ENCODE data around the gene CERK. TPM values are rescaled to one million over a fixed set of nuclear protein-coding genes. Genes with fewer than 3 reads are reported as not detected.
"Not testable (repeated sequence)": the region's sequence is repeated elsewhere in the genome, so short reads cannot be mapped to it uniquely, and the experiment has no call there.

Gene CERK
- total RNA-seq, 1 donor from 2014 or later: 60.2 TPM

- intact Hi-C loops (cut with micrococcal nuclease): not testable (repeated sequence)
Measured at GRCh38 chr22:46734213-46734722, 3.8 kb downstream of the CERK start.

DNA sequence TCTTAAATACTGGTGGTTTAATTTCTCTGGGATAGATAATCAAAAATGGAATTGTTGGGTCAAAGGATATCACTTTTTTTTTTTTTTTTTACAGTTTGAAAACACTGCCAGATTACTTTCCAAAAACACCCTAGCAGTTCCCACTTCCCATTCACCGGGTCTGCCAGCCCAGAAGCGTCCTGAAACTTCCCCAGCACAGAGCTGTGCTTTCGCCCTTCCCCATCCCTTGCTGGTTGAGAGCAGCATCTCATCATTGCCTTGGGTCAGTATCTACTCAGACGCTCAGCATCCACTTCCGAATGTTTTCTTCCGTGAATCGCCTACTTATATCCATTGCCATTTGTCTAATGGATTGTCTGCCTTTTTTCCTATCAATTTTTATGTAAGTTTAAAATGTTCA is 5.5 kb downstream of the CERK start:
- intact Hi-C loops (cut with micrococcal nuclease): no loop called here

DNA sequence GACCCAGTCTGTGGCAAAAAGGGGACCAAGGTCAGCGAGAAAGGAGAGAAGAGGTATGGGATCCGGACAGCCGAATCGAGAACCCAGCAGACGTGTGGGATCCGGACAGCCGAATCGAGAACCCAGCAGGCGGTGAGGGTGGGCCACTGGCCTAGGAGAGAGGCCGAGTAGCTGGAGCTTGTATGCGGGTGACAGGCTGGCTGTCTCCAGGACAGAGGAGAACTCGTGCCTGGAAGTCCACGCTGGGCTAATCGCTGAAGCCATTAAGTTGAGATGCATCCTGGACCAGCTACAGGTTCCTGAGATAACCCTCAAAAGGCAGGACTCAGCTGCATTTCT is 6.0 kb downstream of the CERK start:
- intact Hi-C loops (cut with micrococcal nuclease): no loop called here

GRCh38 chr22:46731246-46732040 is 6.6 kb downstream of the CERK start:
- intact Hi-C loops (cut with micrococcal nuclease): no loop called here

- intact Hi-C loops (cut with micrococcal nuclease): no loop called here
Measured at GRCh38 chr22:46730568-46731245, 7.3 kb downstream of the CERK start.

GRCh38 chr22:46728470-46728869 is 9.6 kb downstream of the CERK start:
- intact Hi-C loops (cut with micrococcal nuclease): no loop called here

GRCh38 chr22:46727813-46728364 is 10.2 kb downstream of the CERK start:
- intact Hi-C loops (cut with micrococcal nuclease): no loop called here

GRCh38 chr22:46726986-46727317 is 11.1 kb downstream of the CERK start:
- intact Hi-C loops (cut with micrococcal nuclease): no loop called here

- intact Hi-C loops (cut with micrococcal nuclease): no loop called here
Measured at GRCh38 chr22:46726066-46726985, 11.7 kb downstream of the CERK start.

DNA sequence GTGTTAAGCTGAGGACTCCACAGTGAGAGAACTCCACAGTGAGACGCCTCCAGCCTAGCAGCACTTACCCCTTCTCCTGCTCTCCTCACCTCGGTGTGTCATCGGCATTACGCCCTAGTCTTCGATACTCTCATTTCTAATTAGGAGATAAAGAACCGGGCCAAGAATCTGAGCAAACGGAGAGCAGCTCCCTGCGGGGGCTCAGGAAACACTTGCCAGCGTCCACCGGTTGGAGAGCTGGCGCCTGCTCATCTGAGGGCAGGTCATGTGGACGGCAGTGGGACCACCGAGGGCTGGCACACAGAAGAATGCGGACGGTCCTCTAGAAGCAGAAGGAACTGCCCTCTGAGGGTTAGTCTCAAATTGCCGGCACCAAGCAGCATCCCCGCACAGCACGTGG is 13.0 kb downstream of the CERK start:
- intact Hi-C loops (cut with micrococcal nuclease): no loop called here

GRCh38 chr22:46723882-46724281 is 14.2 kb downstream of the CERK start:
- intact Hi-C loops (cut with micrococcal nuclease): no loop called here

DNA sequence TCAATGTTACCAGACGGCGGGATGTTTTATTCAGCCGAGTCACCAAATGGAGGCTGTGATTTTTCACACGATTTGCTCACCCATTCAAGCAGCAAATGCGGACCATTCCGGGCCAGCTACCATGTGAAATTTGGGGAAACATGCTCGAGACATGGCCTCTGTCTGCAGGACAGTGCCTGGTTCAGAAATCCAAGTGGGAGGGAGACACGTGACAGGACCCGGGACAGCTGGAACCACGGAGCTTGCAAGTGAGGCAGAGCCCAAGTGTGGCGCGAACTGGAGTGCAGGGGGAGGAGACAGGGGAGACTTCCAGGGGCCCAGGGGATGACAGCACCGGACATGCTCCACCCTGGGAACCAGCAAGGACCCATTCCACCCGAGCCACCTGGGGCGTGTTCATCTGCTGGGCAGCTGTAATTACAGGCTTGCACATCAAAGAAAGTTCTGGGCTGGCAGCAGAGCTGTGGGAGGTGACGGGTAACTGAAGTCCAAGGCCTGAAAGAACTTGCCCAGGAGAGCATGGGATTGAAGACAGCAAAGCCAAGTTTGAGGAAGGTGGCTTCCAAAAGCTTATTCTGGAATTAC is 16.5 kb downstream of the CERK start:
- intact Hi-C loops (cut with micrococcal nuclease): no loop called here

GRCh38 chr22:46719921-46720320 is 18.1 kb downstream of the CERK start:
- intact Hi-C loops (cut with micrococcal nuclease): no loop called here

DNA sequence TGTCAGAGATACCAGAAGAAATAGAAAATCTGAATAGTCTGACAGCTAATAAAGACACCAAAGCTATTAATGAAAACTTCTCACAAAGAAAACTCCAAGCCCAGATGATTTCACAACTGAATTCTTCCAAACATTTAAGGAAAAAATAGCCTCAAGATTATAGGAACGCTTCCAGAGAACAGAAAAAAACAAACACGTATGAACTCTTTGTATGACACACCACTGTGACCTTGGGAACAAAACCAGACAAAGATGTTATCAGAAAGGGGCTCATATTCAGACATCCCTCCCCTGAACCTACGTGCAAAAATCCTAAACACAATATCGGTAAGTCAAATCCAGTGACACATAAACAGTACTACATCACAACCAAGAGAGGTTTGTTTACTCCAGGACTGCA is 23.5 kb downstream of the CERK start:
- intact Hi-C loops (cut with micrococcal nuclease): no loop called here

DNA sequence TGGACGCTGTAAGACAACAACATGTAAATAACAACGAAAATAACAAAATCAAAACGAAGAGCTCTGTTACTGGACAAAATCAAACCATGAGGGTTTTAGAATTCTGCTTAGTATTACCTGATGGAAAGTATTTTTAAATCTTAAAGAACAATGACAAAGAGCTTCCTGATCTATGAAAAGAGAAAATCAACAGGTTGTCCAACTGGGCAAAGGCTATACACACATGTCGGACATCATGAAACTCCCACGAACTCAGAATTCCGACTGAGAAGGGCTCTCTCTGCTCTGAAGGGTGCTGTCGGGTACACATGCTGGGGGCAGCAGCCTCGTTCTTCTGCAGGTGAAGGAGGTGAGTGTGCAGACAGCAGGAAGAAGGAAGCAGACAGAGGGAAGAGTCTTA is 25.8 kb downstream of the CERK start:
- intact Hi-C loops (cut with micrococcal nuclease): no loop called here

- intact Hi-C loops (cut with micrococcal nuclease): no loop called here
Measured at GRCh38 chr22:46710806-46711205, 27.2 kb downstream of the CERK start.

GRCh38 chr22:46708766-46709330 is 29.2 kb downstream of the CERK start:
- intact Hi-C loops (cut with micrococcal nuclease): no loop called here

DNA sequence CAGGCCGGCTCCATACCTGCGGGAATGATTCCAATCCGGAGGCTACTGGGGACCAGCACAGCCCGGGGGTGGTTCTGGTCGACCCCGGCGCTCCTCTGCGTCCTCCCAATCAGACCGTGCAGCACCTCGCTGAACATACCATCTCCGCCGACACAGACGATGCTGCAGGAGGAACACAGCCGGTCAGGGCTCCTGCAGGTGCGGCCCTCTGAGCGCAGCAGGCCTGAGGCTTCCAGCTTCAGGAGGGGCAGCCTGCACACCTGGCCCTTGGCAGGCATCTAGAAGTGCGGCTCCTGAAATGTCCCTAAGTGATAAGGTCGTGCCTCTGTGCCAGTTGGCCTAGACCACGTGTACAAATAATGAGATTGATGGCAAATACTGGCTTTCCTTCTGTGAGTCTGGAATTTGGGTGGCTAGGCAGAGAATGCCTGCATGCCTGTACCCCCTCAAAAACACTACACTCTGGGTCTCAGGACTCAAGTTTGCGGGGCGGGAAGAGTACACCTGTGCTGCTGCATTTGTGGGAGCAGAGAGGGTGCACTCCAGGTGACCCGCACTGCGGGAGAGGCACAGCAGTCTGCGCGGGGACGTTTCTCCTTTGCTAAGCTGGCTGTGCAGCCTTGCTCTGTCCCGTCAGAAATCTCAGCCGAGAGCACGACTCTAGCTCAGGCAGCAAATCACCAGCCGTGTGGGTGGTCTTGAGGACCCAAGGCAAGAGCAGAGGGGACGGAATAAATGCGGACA is 30.1 kb downstream of the CERK start:
- intact Hi-C loops (cut with micrococcal nuclease): no loop called here

DNA sequence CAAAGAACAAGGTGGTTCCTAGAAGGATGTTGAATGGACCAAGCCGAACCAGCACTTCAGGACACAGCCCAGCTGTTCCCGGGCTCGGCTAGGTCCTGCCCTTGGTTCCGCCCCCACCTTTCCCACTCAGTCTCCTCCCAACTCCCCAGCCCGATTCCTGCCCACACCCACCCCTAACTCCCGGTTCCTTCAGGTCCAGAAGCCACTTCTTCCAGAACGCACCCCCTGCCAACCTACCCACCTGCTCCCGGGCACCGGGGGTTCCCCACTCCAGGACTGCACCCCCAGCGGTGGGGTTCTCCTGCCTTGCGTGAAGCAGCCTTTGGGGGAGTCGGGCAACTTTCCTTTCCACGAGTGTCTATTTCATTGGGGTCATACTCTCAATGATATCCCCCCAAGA is 30.7 kb downstream of the CERK start:
- intact Hi-C loops (cut with micrococcal nuclease): no loop called here

- intact Hi-C loops (cut with micrococcal nuclease): no loop called here
Measured at GRCh38 chr22:46706060-46706459, 32.0 kb downstream of the CERK start.
